Mesenchymal stem cell (in vitro differentiated cells and primary cell): ENCODE data around the gene BPIFB3. TPM values are rescaled to one million over a fixed set of nuclear protein-coding genes. Genes with fewer than 3 reads are reported as not detected.

Source experiments
- DNase-seq: peaks from one replicate; pipeline ENCODE4 v3.0.0-alpha.2; 2013
- H2AFZ ChIP-seq: one replicate; pipeline ENCODE4 v1.6.1; 2013; ENCODE audit warnings: low read depth, mild to moderate bottlenecking, control low read depth, inconsistent platforms, low read length, moderate library complexity
- H2AK5ac ChIP-seq: 2 replicates; pipeline ENCODE4 v1.6.1; 2013; ENCODE audit warnings: low read length, moderate library complexity, mild to moderate bottlenecking, inconsistent platforms; ENCODE audit not compliant: severe bottlenecking
- H2BK120ac ChIP-seq: one replicate; pipeline ENCODE4 v1.6.1; 2013; ENCODE audit warnings: low read depth, mild to moderate bottlenecking, inconsistent platforms, low read length, moderate library complexity
- H2BK12ac ChIP-seq, 2 experiments: one replicate each; pipeline ENCODE4 v1.6.1; 2013; ENCODE audit warnings: inconsistent platforms in 2 of 2, low read length in 2 of 2, mild to moderate bottlenecking in 2 of 2, moderate library complexity in 2 of 2, control low read depth in 1 of 2
- H2BK15ac ChIP-seq: one replicate; pipeline ENCODE4 v1.6.1; 2013; ENCODE audit warnings: mild to moderate bottlenecking, low read depth, inconsistent platforms; ENCODE audit not compliant: poor library complexity, severe bottlenecking
- H2BK5ac ChIP-seq: 2 replicates; pipeline ENCODE4 v1.6.1; 2013; ENCODE audit warnings: low read depth, mild to moderate bottlenecking, low read length, control low read depth, inconsistent platforms; ENCODE audit not compliant: poor library complexity, severe bottlenecking
- H3K14ac ChIP-seq, 2 experiments: one replicate each; pipeline ENCODE4 v1.6.1; 2013; ENCODE audit warnings: inconsistent platforms in 2 of 2, low read length in 2 of 2, control low read depth in 1 of 2, mild to moderate bottlenecking in 1 of 2, moderate library complexity in 1 of 2
- H3K18ac ChIP-seq, 2 experiments: one replicate each; pipeline ENCODE4 v1.6.1; 2013; ENCODE audit warnings: inconsistent platforms in 2 of 2, low read length in 2 of 2, control low read depth in 1 of 2, low read depth in 1 of 2, mild to moderate bottlenecking in 1 of 2
- H3K23ac ChIP-seq, 2 experiments: one replicate each; pipeline ENCODE4 v1.6.1; 2013; ENCODE audit warnings: inconsistent platforms in 2 of 2, low read length in 2 of 2, mild to moderate bottlenecking in 2 of 2, moderate library complexity in 2 of 2, control low read depth in 1 of 2
- H3K27ac ChIP-seq: 2 replicates; pipeline ENCODE4 v1.5.1; 2013; ENCODE audit warnings: mild to moderate bottlenecking, moderate library complexity, low read length, control low read depth, inconsistent platforms; ENCODE audit not compliant: poor library complexity, severe bottlenecking
- H3K27me3 ChIP-seq, 2 experiments: 2 replicates each; pipeline versions ENCODE4 v1.6.1 to v1.7.0; 2013; ENCODE audit warnings: low read length in 2 of 2, mild to moderate bottlenecking in 2 of 2, moderate library complexity in 2 of 2, control low read depth in 1 of 2, inconsistent platforms in 1 of 2; ENCODE audit not compliant: control insufficient read depth in 1 of 2, insufficient read depth in 1 of 2
- H3K36me3 ChIP-seq, 2 experiments: 2 replicates each; pipeline versions ENCODE4 v1.6.1 to v1.7.0; 2013; ENCODE audit warnings: low read length in 2 of 2, control low read depth in 1 of 2, inconsistent platforms in 1 of 2, low read depth in 1 of 2, mild to moderate bottlenecking in 1 of 2; ENCODE audit not compliant: insufficient read depth in 2 of 2, control insufficient read depth in 1 of 2
- H3K4ac ChIP-seq, 2 experiments: one replicate each; pipeline ENCODE4 v1.6.1; 2013; ENCODE audit warnings: inconsistent platforms in 2 of 2, low read length in 2 of 2, mild to moderate bottlenecking in 2 of 2, moderate library complexity in 2 of 2, control low read depth in 1 of 2, low read depth in 1 of 2
- H3K4me1 ChIP-seq: 2 replicates; pipeline ENCODE4 v1.6.1; 2013; ENCODE audit warnings: low read depth, low read length, control low read depth; ENCODE audit not compliant: control insufficient read depth, insufficient read depth
- H3K4me2 ChIP-seq: 2 replicates; pipeline ENCODE4 v1.6.1; 2013; ENCODE audit warnings: low read length, mild to moderate bottlenecking, inconsistent platforms; ENCODE audit not compliant: poor library complexity, severe bottlenecking
- H3K4me3 ChIP-seq, 2 experiments: 2 replicates each; pipeline versions ENCODE4 v1.5.1 to v1.7.0; 2013; ENCODE audit warnings: low read length in 2 of 2, mild to moderate bottlenecking in 2 of 2, control low read depth in 1 of 2, low read depth in 1 of 2; ENCODE audit not compliant: insufficient read depth in 1 of 2
- H3K79me1 ChIP-seq: replicated peaks from 2 replicates; pipeline ENCODE4 v1.6.1; 2013; ENCODE audit warnings: mild to moderate bottlenecking, control low read depth, low read length, inconsistent platforms; ENCODE audit not compliant: poor library complexity, severe bottlenecking
- H3K9ac ChIP-seq: 2 replicates; pipeline ENCODE4 v1.7.0; 2013; ENCODE audit warnings: mild to moderate bottlenecking, low read length, moderate library complexity
- H3K9me3 ChIP-seq: 2 replicates; pipeline ENCODE4 v1.7.0; 2013; ENCODE audit warnings: mild to moderate bottlenecking, low read length; ENCODE audit not compliant: control insufficient read depth
- H4K8ac ChIP-seq: one replicate; pipeline ENCODE4 v1.6.1; 2013; ENCODE audit warnings: inconsistent platforms, mild to moderate bottlenecking, low read length, moderate library complexity
- H4K91ac ChIP-seq: one replicate; pipeline ENCODE4 v1.6.1; 2013; ENCODE audit warnings: mild to moderate bottlenecking, low read length, inconsistent platforms
- WGBS: methylation state at CpG from one replicate; pipeline ENCODE4 v1.1.7; 2013; ENCODE audit warnings: mixed read lengths; 5-methylcytosine and 5-hydroxymethylcytosine counted together
- polyA plus RNA-seq, 2 experiments: library from polyadenylated mRNA; stranded (reverse); fragments of 200-250 nt; gene quantifications; one replicate each; pipeline ENCODE4 v1.2.3, GENCODE V29; 2013

The BPIFB3 gene
- not detected for polyA plus RNA-seq (2013, experiment 1 of 2)
- not detected for polyA plus RNA-seq (2013, experiment 2 of 2)

GRCh38 chr20:33053291-33054106 lies at the start of gene BPIFB3:
TSS of gene BPIFB3 (plus strand) at chr20:33053903. CDS start at chr20:33055436, 1,533 bp downstream.
- WGBS, result 80% methylated on average over 23 of the region's 25 CpGs
- H3K14ac ChIP-seq, result no peak within 1 kb of the TSS
- H4K91ac ChIP-seq, result no peak within 1 kb of the TSS
- no peak within 1 kb of the TSS for H3K4me3 ChIP-seq
- no peak within 1 kb of the TSS for H3K23ac ChIP-seq
- H3K18ac ChIP-seq, result no peak within 1 kb of the TSS
- no peak within 1 kb of the TSS for H4K8ac ChIP-seq
- H2AK5ac ChIP-seq, result no peak within 1 kb of the TSS
- H3K9ac ChIP-seq, result no peak within 1 kb of the TSS
- no peaks in the 10 kb centered on the region for H3K79me1 ChIP-seq
- H2BK120ac ChIP-seq, result no peak within 1 kb of the TSS
- H2AFZ ChIP-seq, result no peak within 1 kb of the TSS
- H3K4me1 ChIP-seq, result no peaks in the 10 kb centered on the region
- peaks cover 26 to 55% of the 10 kb centered on the region in 2 experiments for H3K27me3 ChIP-seq
- H2BK12ac ChIP-seq, result no peak within 1 kb of the TSS
- H3K4ac ChIP-seq, result no peak within 1 kb of the TSS
- H2BK15ac ChIP-seq, result no peak within 1 kb of the TSS
- no peak within 1 kb of the TSS for H3K27ac ChIP-seq
- DNase-seq, result no peak
- H2BK5ac ChIP-seq, result no peak within 1 kb of the TSS
- H3K4me2 ChIP-seq, result no peak within 1 kb of the TSS
- H3K36me3 ChIP-seq, result no peaks in the 10 kb centered on the region
- H3K9me3 ChIP-seq, result no peaks in the 10 kb centered on the region

- Histone ChIP-seq H3K23ac (no peak within 1 kb of the TSS), H3K27me3 (peaks cover 0 to 14% of the 10 kb centered on the region in 2 experiments), H3K18ac (no peak within 1 kb of the TSS), H3K9me3 (no peaks in the 10 kb centered on the region), H3K14ac (no peak within 1 kb of the TSS), H4K8ac (no peak within 1 kb of the TSS), H2AFZ (no peak within 1 kb of the TSS), H3K27ac (no peak within 1 kb of the TSS), H2BK5ac (no peak within 1 kb of the TSS), H2BK120ac (no peak within 1 kb of the TSS), H3K36me3 (no peaks in the 10 kb centered on the region), H3K9ac (no peak within 1 kb of the TSS), H3K4me2 (no peak within 1 kb of the TSS), H3K79me1 (no peaks in the 10 kb centered on the region), H2BK15ac (no peak within 1 kb of the TSS), H2BK12ac (no peak within 1 kb of the TSS), H3K4ac (no peak within 1 kb of the TSS), H2AK5ac (no peak within 1 kb of the TSS), H3K4me3 (no peak within 1 kb of the TSS), H3K4me1 (no peaks in the 10 kb centered on the region), H4K91ac (no peak within 1 kb of the TSS)
- no peak for DNase-seq
- 75% methylated on average over 6 of the region's 6 CpGs for WGBS
These were observed 49.5 kb upstream of the BPIFB3 start, which contains the start of gene SUN5 for GRCh38 chr20:33004141-33004751. TSS of gene SUN5 (minus strand) at chr20:33004433. CDS start at chr20:33004340, 93 bp downstream.

GRCh38 chr20:33005132-33005566 lies 48.6 kb upstream of the BPIFB3 start:
- H2BK120ac ChIP-seq, result no peak overlapping the region
- no peak overlapping the region for H3K27ac ChIP-seq
- H3K4me3 ChIP-seq, result no peak overlapping the region
- H2BK12ac ChIP-seq, result no peak overlapping the region
- H3K23ac ChIP-seq, result no peak overlapping the region
- no peak overlapping the region for H2BK15ac ChIP-seq
- no peak overlapping the region for H3K9ac ChIP-seq
- H4K91ac ChIP-seq, result no peak overlapping the region
- H3K14ac ChIP-seq, result no peak overlapping the region
- peaks cover 5% of the 10 kb centered on the region for H3K4me1 ChIP-seq
- no peaks in the 10 kb centered on the region for H3K36me3 ChIP-seq
- H3K4me2 ChIP-seq, result no peak overlapping the region
- peaks cover 0 to 15% of the 10 kb centered on the region in 2 experiments for H3K27me3 ChIP-seq
- no peak for DNase-seq
- no peaks in the 10 kb centered on the region for H3K9me3 ChIP-seq
- no peak overlapping the region for H2AFZ ChIP-seq
- 42% methylated on average over 3 of the region's 4 CpGs for WGBS
- no peaks in the 10 kb centered on the region for H3K79me1 ChIP-seq
- H2BK5ac ChIP-seq, result no peak overlapping the region
- no peak overlapping the region for H3K4ac ChIP-seq
- H4K8ac ChIP-seq, result no peak overlapping the region
- H3K18ac ChIP-seq, result no peak overlapping the region
- no peak overlapping the region for H2AK5ac ChIP-seq
